HCT116 (cell line): Measurements from ENCODE around the gene IQCF6. TPM values are rescaled to one million over a fixed set of nuclear protein-coding genes. Genes with fewer than 3 reads are reported as not detected.

ENCODE experiments used
- ATAC-seq: fragments of 200-7000 bp; cut with Tn5 transposase; 2 replicates; pipeline ENCODE4 v1.9.1; 2020; ENCODE audit warnings: mild to moderate bottlenecking, moderate library complexity
- BruUV-seq: library from RNA; stranded (reverse); fragments of 400-500 nt; replicated peaks from 2 replicates; lab custom pipeline; 2021; lab: Mats Ljungman, UMichigan
- CTCF ChIA-PET: fragments of 300-600 bp; sonication (Branson Sonifier 250); formaldehyde crosslinking; loops from one replicate; lab custom pipeline; 2021; ENCODE audit warnings: antibody characterized with exemption; lab: Charles Lee
- POLR2A ChIA-PET: fragments of 300-600, 350-600 bp; sonication (Branson Sonifier 250); formaldehyde crosslinking; loops from one replicate; lab custom pipeline; 2021; ENCODE audit warnings: antibody characterized with exemption; lab: Charles Lee
- RAD21 ChIA-PET, 2 experiments: fragments of 300-600 bp; sonication (Branson Sonifier 250); formaldehyde crosslinking; loops; one replicate each; lab custom pipeline; 2023; ENCODE audit warnings: low total read pairs in 2 of 2; ENCODE audit not compliant: uncharacterized antibody in 2 of 2, unreplicated experiment in 2 of 2, low non-redundant PET in 1 of 2; lab: Charles Lee
- DNase-seq: peaks from one replicate; pipeline ENCODE4 v3.0.0-alpha.2; 2010; ENCODE audit warnings: low read depth, low spot score
- H2AFZ ChIP-seq: fragments of 200-600 bp; shearing (Covaris generic), sonication (generic); 2 replicates; pipeline ENCODE4 v1.6.1; 2017; ENCODE audit warnings: low read depth, mixed run types, mixed read lengths, antibody characterized with exemption, low read length; ENCODE audit not compliant: poor library complexity, severe bottlenecking
- H3K27ac ChIP-seq: 2 replicates; pipeline ENCODE4 v1.5.1; 2012; ENCODE audit warnings: low read depth, low read length
- H3K27me3 ChIP-seq: fragments of 200-600 bp; sonication (generic); 2 replicates; pipeline ENCODE4 v1.6.1; 2016; ENCODE audit warnings: mixed run types, low read length, mixed read lengths; ENCODE audit not compliant: insufficient read depth
- H3K36me3 ChIP-seq, 2 experiments: fragments of 200-500 bp in 1 of 2; fragments of 200-600 bp in 1 of 2; sonication (Bioruptor generic) in 1 of 2; sonication (generic) in 1 of 2; 2 replicates each; pipeline versions ENCODE4 v1.5.1 to v1.6.1; 2014 to 2016; ENCODE audit warnings: low read length in 2 of 2, inconsistent platforms in 1 of 2, mixed read lengths in 1 of 2, mixed run types in 1 of 2; ENCODE audit not compliant: insufficient read depth in 2 of 2, control insufficient read depth in 1 of 2
- H3K4me1 ChIP-seq, 2 experiments: fragments of 200-600 bp in 1 of 2; sonication (generic) in 1 of 2; 2 replicates each; pipeline versions ENCODE4 v1.5.1 to v1.6.1; 2012 to 2017; ENCODE audit warnings: low read length in 2 of 2, inconsistent platforms in 1 of 2, mild to moderate bottlenecking in 1 of 2, mixed read lengths in 1 of 2, mixed run types in 1 of 2, moderate library complexity in 1 of 2; ENCODE audit not compliant: insufficient read depth in 2 of 2, control insufficient read depth in 1 of 2
- H3K4me2 ChIP-seq: fragments of 200-600 bp; sonication (generic); 2 replicates; pipeline ENCODE4 v1.6.1; 2017; ENCODE audit warnings: mixed run types, low read length, mixed read lengths
- H3K4me3 ChIP-seq, 2 experiments: fragments of 200-600 bp in 1 of 2; sonication (generic) in 1 of 2; replicated peaks in 1 of 2; 2 replicates each; pipeline ENCODE4 v1.5.1; 2011 to 2016; ENCODE audit warnings: low read length in 2 of 2, control low read depth in 1 of 2, low read depth in 1 of 2, mild to moderate bottlenecking in 1 of 2, mixed read lengths in 1 of 2, mixed run types in 1 of 2
- H3K79me2 ChIP-seq: fragments of 200-600 bp; sonication (generic); 2 replicates; pipeline ENCODE4 v1.6.1; 2017; ENCODE audit warnings: mild to moderate bottlenecking, mixed run types, low read length, moderate library complexity, mixed read lengths; ENCODE audit not compliant: insufficient read depth
- H3K9ac ChIP-seq: fragments of 200-600 bp; sonication (generic); 2 replicates; pipeline ENCODE4 v1.6.1; 2016; ENCODE audit warnings: low read length, mixed read lengths
- H3K9me2 ChIP-seq: fragments of 200-600 bp; sonication (generic), shearing (Covaris generic); 2 replicates; pipeline ENCODE4 v1.6.1; 2017; ENCODE audit warnings: mixed run types, mild to moderate bottlenecking, moderate library complexity; ENCODE audit not compliant: insufficient read depth
- H3K9me3 ChIP-seq, 2 experiments: fragments of 200-500 bp in 1 of 2; fragments of 200-600 bp in 1 of 2; sonication (Bioruptor generic) in 1 of 2; sonication (generic) in 1 of 2; 2 replicates each; pipeline ENCODE4 v1.6.1; 2014 to 2017; ENCODE audit warnings: low read length in 2 of 2, mixed read lengths in 2 of 2, inconsistent platforms in 1 of 2, low read depth in 1 of 2, mild to moderate bottlenecking in 1 of 2, mixed run types in 1 of 2, moderate library complexity in 1 of 2; ENCODE audit not compliant: control insufficient read depth in 1 of 2, insufficient read depth in 1 of 2
- H4K20me1 ChIP-seq: fragments of 200-600 bp; sonication (generic), shearing (Covaris generic); 2 replicates; pipeline ENCODE4 v1.6.1; 2017; ENCODE audit warnings: mixed run types, mild to moderate bottlenecking, moderate library complexity; ENCODE audit not compliant: insufficient read depth
- ELF1 ChIP-seq: IDR thresholded peaks from 2 replicates; pipeline ENCODE4 v1.6.1; 2012; ENCODE audit warnings: low read depth, borderline replicate concordance
- FOSL1 ChIP-seq: IDR thresholded peaks from 2 replicates; pipeline ENCODE4 v1.6.1; 2012; ENCODE audit warnings: low read depth
- JUND ChIP-seq: IDR thresholded peaks from 2 replicates; pipeline ENCODE4 v1.6.1; 2012
- POLR2A ChIP-seq: IDR thresholded peaks from 2 replicates; pipeline ENCODE4 v1.7.0; 2011; ENCODE audit warnings: borderline replicate concordance; ENCODE audit not compliant: insufficient read depth, insufficient read length; ENCODE audit errors: extremely low read depth
- RAD21 ChIP-seq: IDR thresholded peaks from 2 replicates; pipeline ENCODE4 v1.6.1; 2012; ENCODE audit warnings: low read depth, mild to moderate bottlenecking
- ZFX ChIP-seq: fragments of 450-650 bp; IDR thresholded peaks from 2 replicates; pipeline ENCODE4 v1.6.1; 2017
- ZNF274 ChIP-seq: fragments of 200-500 bp; sonication (Bioruptor generic); IDR thresholded peaks from 2 replicates; pipeline ENCODE4 v1.6.1; 2014; ENCODE audit warnings: mild to moderate bottlenecking, low read depth, low read length, inconsistent platforms
- intact Hi-C: fragments of 100-400 bp; cut with micrococcal nuclease; formaldehyde crosslinking; loops from 2 replicates; pipeline ENCODE4 v1.10.0; 2022
- total RNA-seq: library from RNA; stranded (reverse); gene quantifications from one replicate; pipeline ENCODE4 v1.2.1, GENCODE V29; 2021; ENCODE audit not compliant: unreplicated experiment
- TF ChIP-seq, protein P1 (sequence below): IDR thresholded peaks from 2 replicates; pipeline ENCODE4 v1.6.1; 2011; ENCODE audit warnings: mild to moderate bottlenecking, low read length, moderate library complexity; ENCODE audit not compliant: insufficient replicate concordance; ENCODE audit errors: extremely low read depth

The IQCF6 gene
- total RNA-seq, 1 experiment from 2014 or later, result not detected

GRCh38 chr3:51816723-51817122 is 37.7 kb upstream of the IQCF6 start:
- Histone ChIP-seq H3K9ac (no peak overlapping the region), H3K9me3 (no peaks in the 10 kb centered on the region), H3K4me3 (no peak overlapping the region), H3K36me3 (no peaks in the 10 kb centered on the region), H3K4me1 (peaks cover 0 to 17% of the 10 kb centered on the region in 2 experiments; a peak in 2 of 4 replicates), H3K27ac (no peak overlapping the region), H2AFZ (no peak overlapping the region), H4K20me1 (no peaks in the 10 kb centered on the region), H3K4me2 (no peak overlapping the region), H3K9me2 (no peaks in the 10 kb centered on the region), H3K79me2 (no peaks in the 10 kb centered on the region), H3K27me3 (no peaks in the 10 kb centered on the region)
- DNase-seq (no peak), ATAC-seq (no peak)
- RAD21 ChIA-PET, result no interaction called here
- TF ChIP-seq JUND (no peak), POLR2A (no peak), ELF1 (no peak), RAD21 (no peak), ZNF274 (no peak), FOSL1 (no peak)
- TF ChIP-seq, protein P1, sequence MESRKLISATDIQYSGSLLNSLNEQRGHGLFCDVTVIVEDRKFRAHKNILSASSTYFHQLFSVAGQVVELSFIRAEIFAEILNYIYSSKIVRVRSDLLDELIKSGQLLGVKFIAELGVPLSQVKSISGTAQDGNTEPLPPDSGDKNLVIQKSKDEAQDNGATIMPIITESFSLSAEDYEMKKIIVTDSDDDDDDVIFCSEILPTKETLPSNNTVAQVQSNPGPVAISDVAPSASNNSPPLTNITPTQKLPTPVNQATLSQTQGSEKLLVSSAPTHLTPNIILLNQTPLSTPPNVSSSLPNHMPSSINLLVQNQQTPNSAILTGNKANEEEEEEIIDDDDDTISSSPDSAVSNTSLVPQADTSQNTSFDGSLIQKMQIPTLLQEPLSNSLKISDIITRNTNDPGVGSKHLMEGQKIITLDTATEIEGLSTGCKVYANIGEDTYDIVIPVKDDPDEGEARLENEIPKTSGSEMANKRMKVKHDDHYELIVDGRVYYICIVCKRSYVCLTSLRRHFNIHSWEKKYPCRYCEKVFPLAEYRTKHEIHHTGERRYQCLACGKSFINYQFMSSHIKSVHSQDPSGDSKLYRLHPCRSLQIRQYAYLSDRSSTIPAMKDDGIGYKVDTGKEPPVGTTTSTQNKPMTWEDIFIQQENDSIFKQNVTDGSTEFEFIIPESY, result no peak
- no TSS peak for BruUV-seq
- intact Hi-C loops, result no loop called here
- CTCF ChIA-PET, result no interaction called here
- POLR2A ChIA-PET, result no interaction called here

- no TSS peak for BruUV-seq
- Histone ChIP-seq H2AFZ (peak overlapping the region; percentile 6), H3K9me2 (no peaks in the 10 kb centered on the region), H3K9ac (no peak overlapping the region), H3K36me3 (no peaks in the 10 kb centered on the region), H3K4me2 (peak overlapping the region; percentile 9; the same call in 1 of the 2 replicates), H3K9me3 (no peaks in the 10 kb centered on the region), H4K20me1 (no peaks in the 10 kb centered on the region), H3K27me3 (no peaks in the 10 kb centered on the region), H3K79me2 (no peaks in the 10 kb centered on the region), H3K4me1 (peaks cover 0 to 8% of the 10 kb centered on the region in 2 experiments; a peak in 2 of 4 replicates), H3K27ac (no peak overlapping the region), H3K4me3 (no peak overlapping the region)
- TF ChIP-seq ZFX, result no peak
- DNase-seq (no peak), ATAC-seq (no peak)
- ChIA-PET POLR2A (no interaction called here), CTCF (no interaction called here), RAD21 (no interaction called here)
- intact Hi-C loops, result no loop called here
Observed at GRCh38 chr3:51815614-51816013, 36.6 kb upstream of the IQCF6 start.
